HepG2 (cell line): ENCODE data around the gene BHLHE23. TPM values are rescaled to one million over a fixed set of nuclear protein-coding genes. Genes with fewer than 3 reads are reported as not detected.

ENCODE experiments used
- ATAC-seq: fragments of 200-7000 bp; cut with Tn5 transposase; 3 replicates; pipeline ENCODE4 v1.9.1; 2020; ENCODE audit warnings: mild to moderate bottlenecking, moderate library complexity
- BruUV-seq: library from RNA; stranded (reverse); fragments of 400-500 nt; replicated peaks from 2 replicates; lab custom pipeline; 2021; lab: Mats Ljungman, UMichigan
- CTCF ChIA-PET: fragments of 300-600 bp; formaldehyde crosslinking; extraction: SDS; loops from one replicate; lab custom pipeline; 2021; ENCODE audit warnings: low total read pairs, inconsistent platforms, low intra/inter-chr PET ratio; lab: Yijun Ruan, JAX
- POLR2A ChIA-PET: fragments of 350-600 bp; sonication (Branson Sonifier 250); formaldehyde crosslinking; loops from one replicate; lab custom pipeline; 2020; ENCODE audit warnings: antibody characterized with exemption, inconsistent platforms; lab: Yijun Ruan, JAX
- DNase-seq: peaks from one replicate; pipeline ENCODE4 v3.0.0-alpha.2; 2015; ENCODE audit warnings: low spot score
- FAIRE-seq: peaks from 3 replicates; lab custom pipeline; 2011; peaks lifted over from hg19 to GRCh38; lab: Jason Lieb, UNC
- H2AFZ ChIP-seq: one replicate; pipeline ENCODE4 v1.6.1; 2011; ENCODE audit warnings: low read length, inconsistent platforms
- H3K27ac ChIP-seq: fragments of 300-600 bp; 3 replicates; pipeline ENCODE4 v1.8.0; 2011; ENCODE audit warnings: mixed run types, mild to moderate bottlenecking, mixed read lengths, low read length, inconsistent platforms; ENCODE audit not compliant: insufficient read depth; ENCODE audit errors: extremely low read length
- H3K27me3 ChIP-seq, 2 experiments: fragments of 200-600 bp in 1 of 2; 2 replicates in 1 of 2; 3 replicates in 1 of 2; pipeline versions ENCODE4 v1.6.0 to v1.8.0; 2011; ENCODE audit warnings: low read length in 2 of 2, mild to moderate bottlenecking in 2 of 2, moderate library complexity in 2 of 2, inconsistent platforms in 1 of 2; ENCODE audit not compliant: insufficient read depth in 2 of 2, control insufficient read depth in 1 of 2
- H3K36me3 ChIP-seq, 2 experiments: fragments of 200-600 bp in 1 of 2; replicated peaks in 1 of 2; 2 replicates in 1 of 2; 3 replicates in 1 of 2; pipeline versions ENCODE4 v1.5.1 to v1.8.0; 2011; ENCODE audit warnings: low read length in 2 of 2, inconsistent platforms in 1 of 2; ENCODE audit not compliant: insufficient read depth in 2 of 2, control insufficient read depth in 1 of 2
- H3K4me1 ChIP-seq: 2 replicates; pipeline ENCODE4 v1.5.1; 2012; ENCODE audit warnings: low read length, inconsistent platforms; ENCODE audit not compliant: insufficient read depth
- H3K4me2 ChIP-seq: 2 replicates; pipeline ENCODE4 v1.6.0; 2011; ENCODE audit warnings: low read depth, low read length, inconsistent platforms
- H3K4me3 ChIP-seq, 3 experiments: fragments of 200-600 bp in 1 of 3; sonication (generic), shearing (Covaris generic) in 1 of 3; replicated peaks in 1 of 3; 2 replicates each; pipeline ENCODE4 v1.5.1; 2011 to 2016; ENCODE audit warnings: low read length in 3 of 3, inconsistent platforms in 2 of 3, low read depth in 2 of 3, mild to moderate bottlenecking in 2 of 3, control low read depth in 1 of 3, mixed read lengths in 1 of 3; ENCODE audit not compliant: insufficient read depth in 1 of 3
- H3K79me2 ChIP-seq: one replicate; pipeline ENCODE4 v1.6.1; 2011; ENCODE audit warnings: low read length, inconsistent platforms; ENCODE audit not compliant: insufficient read depth
- H3K9ac ChIP-seq: 2 replicates; pipeline ENCODE4 v1.6.0; 2011; ENCODE audit warnings: mild to moderate bottlenecking, low read depth, low read length, inconsistent platforms; ENCODE audit not compliant: insufficient read depth
- H3K9me3 ChIP-seq: 2 replicates; pipeline ENCODE4 v1.5.1; 2012; ENCODE audit warnings: mild to moderate bottlenecking, low read length
- H4K20me1 ChIP-seq: 2 replicates; pipeline ENCODE4 v1.6.0; 2011; ENCODE audit warnings: inconsistent platforms, mild to moderate bottlenecking, low read length, moderate library complexity; ENCODE audit not compliant: insufficient read depth
- ZBTB34 ChIP-seq: sonication (generic); formaldehyde crosslinking; IDR thresholded peaks from 2 replicates; pipeline ENCODE4 v1.8.0; 2022; ENCODE audit warnings: mild to moderate bottlenecking, missing genetic modification reagents
- ZFP90 ChIP-seq: sonication (generic); formaldehyde crosslinking; IDR thresholded peaks from 2 replicates; pipeline ENCODE4 v1.8.0; 2022; ENCODE audit warnings: missing genetic modification reagents, mild to moderate bottlenecking, inconsistent platforms, borderline replicate concordance
- ZNF609 ChIP-seq: sonication (generic); formaldehyde crosslinking; IDR thresholded peaks from 2 replicates; pipeline ENCODE4 v1.4.0; 2020; ENCODE audit warnings: mild to moderate bottlenecking, missing genetic modification reagents, borderline replicate concordance
- ZNF678 ChIP-seq: sonication (generic); formaldehyde crosslinking; IDR thresholded peaks from 2 replicates; pipeline ENCODE4 v1.4.0; 2020; ENCODE audit warnings: mild to moderate bottlenecking, missing genetic modification reagents
- WGBS: methylation state at CpG from one replicate; pipeline ENCODE4 v1.1.6; 2017; ENCODE audit warnings: low lambda C conversion rate; 5-methylcytosine and 5-hydroxymethylcytosine counted together
- in situ Hi-C: cut with HindIII; loops from 2 replicates; pipeline ENCODE4 v1.10.0; 2017; ENCODE audit warnings: low pct_unique_long_range_greater_than_20kb; ENCODE audit not compliant: extremely low pct_ligation_motif_present
- intact Hi-C: fragments of 100-400 bp; cut with micrococcal nuclease; formaldehyde crosslinking; loops from one replicate; pipeline ENCODE4 v1.10.0; 2022; ENCODE audit not compliant: unreplicated experiment
- polyA plus RNA-seq, 8 experiments: library from polyadenylated mRNA; depleted of rRNA in 3 of 8; stranded (reverse) in 7 of 8; unstranded in 1 of 8; fragments of >200 nt; fragmentation: Illumina TruSeq in 4 of 8; extraction: Trizol in 4 of 8; gene quantifications; 2 replicates each; pipeline versions ENCODE4 v1.2.1 to v1.2.3, GENCODE V29; 2011 to 2016; ENCODE audit warnings: low read depth in 4 of 8, missing spikeins in 1 of 8, mixed read lengths in 1 of 8; ENCODE audit not compliant: insufficient read depth in 1 of 8
- total RNA-seq, 5 experiments: library from RNA; depleted of rRNA; stranded (reverse); fragments of >200 nt; fragmentation: Illumina TruSeq; extraction: Trizol; gene quantifications; 2 replicates each; pipeline ENCODE4 v1.2.3, GENCODE V29; 2016; ENCODE audit warnings: low read depth in 1 of 5

Gene BHLHE23
- total and polyA plus RNA-seq, 2 of the 13 experiments (the other 11 are each of a cell fraction or from before 2014, with no cell fraction given): not detected

DNA sequence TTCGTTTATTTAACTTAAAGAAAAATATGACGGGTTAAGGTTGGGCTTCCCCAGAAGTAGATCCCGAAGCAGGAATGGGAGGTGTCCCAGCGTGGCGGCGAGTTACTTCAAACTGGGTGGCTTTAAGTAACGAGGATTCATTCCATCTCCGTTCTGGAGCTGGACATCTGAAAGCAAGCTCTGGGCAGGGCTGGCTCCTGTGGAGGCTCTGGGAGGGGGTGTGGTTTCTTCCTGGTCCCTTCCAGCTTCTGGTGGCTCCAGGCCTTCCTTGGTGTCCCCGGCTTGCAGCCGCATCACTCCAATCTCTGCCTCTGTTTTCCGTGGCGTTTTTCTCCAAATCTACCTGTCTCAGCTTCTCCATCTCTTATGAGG lies 47.3 kb upstream of the BHLHE23 start:
- Histone ChIP-seq H3K4me2 (no peak overlapping the region), H3K4me1 (peaks cover 9% of the 10 kb centered on the region), H3K9ac (no peak overlapping the region), H3K27ac (no peak overlapping the region), H3K79me2 (no peaks in the 10 kb centered on the region), H3K36me3 (no peaks in the 10 kb centered on the region), H4K20me1 (peaks cover 23% of the 10 kb centered on the region), H2AFZ (no peak overlapping the region), H3K9me3 (no peaks in the 10 kb centered on the region), H3K4me3 (no peak overlapping the region), H3K27me3 (peaks cover 35 to 77% of the 10 kb centered on the region in 2 experiments)
- BruUV-seq: no TSS peak
- no peak for TF ChIP-seq ZNF678 (CRISPR knock-in tag)
- TF ChIP-seq ZBTB34 (CRISPR knock-in tag): no peak
- TF ChIP-seq ZFP90: no peak
- no peak for TF ChIP-seq ZNF609 (CRISPR knock-in tag)
- ChIA-PET CTCF (no interaction called here), POLR2A (no interaction called here)
- 18% methylated on average over 12 of the region's 12 CpGs for WGBS
- ATAC-seq (no peak), FAIRE-seq (no peak), DNase-seq (no peak)
- in situ Hi-C loops: no loop called here
- intact Hi-C loops: loop anchor here (10.0 kb wide), 1 partner anchor 191 kb away; no protein-coding TSS in a partner anchor
